Mesendoderm (in vitro differentiated cells): ENCODE data around the gene KIF3B.

Experiments
- DNase-seq: peaks from one replicate; pipeline ENCODE4 v3.0.0; 2013
- H2AK5ac ChIP-seq: 2 replicates; pipeline ENCODE4 v1.6.1; 2013; ENCODE audit warnings: low read length, inconsistent platforms
- H2BK120ac ChIP-seq: 2 replicates; pipeline ENCODE4 v1.6.1; 2013; ENCODE audit warnings: low read depth, mild to moderate bottlenecking, low read length, moderate library complexity, mixed read lengths
- H2BK15ac ChIP-seq: replicated peaks from 2 replicates; pipeline ENCODE4 v1.6.1; 2013; ENCODE audit warnings: low read depth, mild to moderate bottlenecking, moderate library complexity
- H2BK5ac ChIP-seq: 2 replicates; pipeline ENCODE4 v1.6.1; 2013; ENCODE audit warnings: low read length, inconsistent platforms
- H3K18ac ChIP-seq: 2 replicates; pipeline ENCODE4 v1.6.1; 2013; ENCODE audit warnings: mild to moderate bottlenecking, low read length, mixed read lengths
- H3K23ac ChIP-seq: one replicate; pipeline ENCODE4 v1.6.1; 2013; ENCODE audit warnings: low read length
- H3K27ac ChIP-seq: 2 replicates; pipeline ENCODE4 v1.5.1; 2013; ENCODE audit warnings: low read depth, mild to moderate bottlenecking, inconsistent platforms, low read length, moderate library complexity
- H3K27me3 ChIP-seq: 2 replicates; pipeline ENCODE4 v1.6.1; 2013; ENCODE audit warnings: low read length, control low read depth, mild to moderate bottlenecking, inconsistent platforms; ENCODE audit not compliant: insufficient read depth, poor library complexity
- H3K36me3 ChIP-seq: 2 replicates; pipeline ENCODE4 v1.6.1; 2013; ENCODE audit warnings: low read length, inconsistent platforms; ENCODE audit not compliant: control insufficient read depth, insufficient read depth
- H3K4ac ChIP-seq: one replicate; pipeline ENCODE4 v1.6.1; 2013; ENCODE audit warnings: low read depth, mild to moderate bottlenecking, low read length, moderate library complexity
- H3K4me1 ChIP-seq: 2 replicates; pipeline ENCODE4 v1.6.1; 2013; ENCODE audit warnings: low read depth, low read length, inconsistent platforms; ENCODE audit not compliant: control insufficient read depth
- H3K4me2 ChIP-seq: 2 replicates; pipeline ENCODE4 v1.6.1; 2013; ENCODE audit warnings: low read length
- H3K4me3 ChIP-seq: 2 replicates; pipeline ENCODE4 v1.5.1; 2013; ENCODE audit warnings: mild to moderate bottlenecking, low read length
- H3K56ac ChIP-seq: one replicate; pipeline ENCODE4 v1.6.1; 2013; ENCODE audit warnings: low read length
- H3K79me1 ChIP-seq: 2 replicates; pipeline ENCODE4 v1.6.1; 2013; ENCODE audit warnings: low read length, inconsistent platforms
- H3K79me2 ChIP-seq: 2 replicates; pipeline ENCODE4 v1.6.1; 2013; ENCODE audit warnings: mild to moderate bottlenecking, low read length; ENCODE audit not compliant: control insufficient read depth, insufficient read depth
- H3K9ac ChIP-seq: 2 replicates; pipeline ENCODE4 v1.6.1; 2013; ENCODE audit warnings: low read length, inconsistent platforms
- H4K5ac ChIP-seq: one replicate; pipeline ENCODE4 v1.6.1; 2013; ENCODE audit warnings: low read length
- H4K8ac ChIP-seq: one replicate; pipeline ENCODE4 v1.6.1; 2013; ENCODE audit warnings: low read depth, mild to moderate bottlenecking, control low read depth, low read length, moderate library complexity
- WGBS: extraction: QIAGEN DNeasy Blood & Tissue Kit; methylation state at CpG from one replicate; pipeline ENCODE4 v1.1.7; 2013; ENCODE audit warnings: low lambda C conversion rate, missing lambda C conversion rate; ENCODE audit not compliant: insufficient coverage; ENCODE audit errors: extremely low coverage; 5-methylcytosine and 5-hydroxymethylcytosine counted together

KIF3B gene

GRCh38 chr20:32314768-32315167 lies 37.3 kb downstream of the KIF3B start:
- DNase-seq = peak; percentile 23
- no CpG with 5 or more reads among the region's 1 CpG for WGBS

GRCh38 chr20:32315399-32315798 lies 37.9 kb downstream of the KIF3B start:
- Histone ChIP-seq H4K8ac (no peak overlapping the region), H4K5ac (no peak overlapping the region), H3K9ac (no peak overlapping the region), H3K18ac (no peak overlapping the region), H3K4me1 (no peaks in the 10 kb centered on the region), H3K23ac (no peak overlapping the region), H3K4ac (no peak overlapping the region), H3K27me3 (no peaks in the 10 kb centered on the region), H2BK120ac (no peak overlapping the region), H3K4me2 (no peak overlapping the region), H3K4me3 (no peak overlapping the region), H3K36me3 (peaks cover 2% of the 10 kb centered on the region), H3K79me2 (no peaks in the 10 kb centered on the region), H2BK5ac (no peak overlapping the region), H3K27ac (no peak overlapping the region), H3K79me1 (peaks cover 2% of the 10 kb centered on the region), H2AK5ac (no peak overlapping the region), H2BK15ac (no peak overlapping the region), H3K56ac (no peak overlapping the region)
- DNase-seq = no peak
- no CpG with 5 or more reads among the region's 3 CpGs for WGBS

More at GRCh38 chr20:32314768-32315167, 37.3 kb downstream of the KIF3B start:
- no peak overlapping the region for H2AK5ac ChIP-seq
- H4K5ac ChIP-seq = no peak overlapping the region
- no peak overlapping the region for H3K4me3 ChIP-seq
- peaks cover 2% of the 10 kb centered on the region for H3K79me1 ChIP-seq
- H3K4ac ChIP-seq = no peak overlapping the region
- no peaks in the 10 kb centered on the region for H3K79me2 ChIP-seq
- peaks cover 2% of the 10 kb centered on the region for H3K36me3 ChIP-seq
- H3K4me1 ChIP-seq = no peaks in the 10 kb centered on the region
- no peaks in the 10 kb centered on the region for H3K27me3 ChIP-seq
- H3K18ac ChIP-seq = no peak overlapping the region
- no peak overlapping the region for H3K23ac ChIP-seq
- H2BK5ac ChIP-seq = no peak overlapping the region
- H3K56ac ChIP-seq = no peak overlapping the region
- H2BK120ac ChIP-seq = no peak overlapping the region
- H3K9ac ChIP-seq = no peak overlapping the region
- no peak overlapping the region for H4K8ac ChIP-seq
- H2BK15ac ChIP-seq = no peak overlapping the region
- no peak overlapping the region for H3K4me2 ChIP-seq
- no peak overlapping the region for H3K27ac ChIP-seq

GRCh38 chr20:32315891-32316290 lies 38.4 kb downstream of the KIF3B start:
- no peak overlapping the region for H2AK5ac ChIP-seq
- H2BK120ac ChIP-seq = no peak overlapping the region
- no peak overlapping the region for H3K56ac ChIP-seq
- H3K27me3 ChIP-seq = no peaks in the 10 kb centered on the region
- no peak overlapping the region for H3K4me2 ChIP-seq
- WGBS = no CpG with 5 or more reads among the region's 2 CpGs
- H3K79me2 ChIP-seq = no peaks in the 10 kb centered on the region
- no peak overlapping the region for H3K9ac ChIP-seq
- no peak overlapping the region for H3K4ac ChIP-seq
- peaks cover 2% of the 10 kb centered on the region for H3K36me3 ChIP-seq
- no peak overlapping the region for H4K8ac ChIP-seq
- H2BK15ac ChIP-seq = no peak overlapping the region
- no peak overlapping the region for H2BK5ac ChIP-seq
- no peaks in the 10 kb centered on the region for H3K4me1 ChIP-seq
- no peak overlapping the region for H3K4me3 ChIP-seq
- no peak overlapping the region for H3K18ac ChIP-seq
- H4K5ac ChIP-seq = no peak overlapping the region
- peaks cover 2% of the 10 kb centered on the region for H3K79me1 ChIP-seq
- H3K23ac ChIP-seq = no peak overlapping the region
- no peak for DNase-seq
- H3K27ac ChIP-seq = no peak overlapping the region

- Histone ChIP-seq H3K9ac (no peak overlapping the region), H2BK15ac (no peak overlapping the region), H3K4me3 (no peak overlapping the region), H2BK120ac (no peak overlapping the region), H2BK5ac (no peak overlapping the region), H4K5ac (no peak overlapping the region), H3K18ac (no peak overlapping the region), H3K79me2 (no peaks in the 10 kb centered on the region), H4K8ac (no peak overlapping the region), H3K4me1 (no peaks in the 10 kb centered on the region), H3K36me3 (peaks cover 2% of the 10 kb centered on the region), H3K4ac (no peak overlapping the region), H3K79me1 (peaks cover 2% of the 10 kb centered on the region), H2AK5ac (no peak overlapping the region), H3K23ac (no peak overlapping the region), H3K27ac (no peak overlapping the region), H3K4me2 (no peak overlapping the region), H3K56ac (no peak overlapping the region), H3K27me3 (no peaks in the 10 kb centered on the region)
- no CpG with 5 or more reads among the region's 7 CpGs for WGBS
- peak; percentile 23 for DNase-seq
Measured at GRCh38 chr20:32316667-32317066, 39.2 kb downstream of the KIF3B start.

GRCh38 chr20:32319100-32319499 lies 41.6 kb downstream of the KIF3B start:
- Histone ChIP-seq H3K36me3 (no peaks in the 10 kb centered on the region), H4K5ac (no peak overlapping the region), H3K9ac (no peak overlapping the region), H2BK5ac (no peak overlapping the region), H3K4me3 (no peak overlapping the region), H2BK15ac (no peak overlapping the region), H3K79me1 (no peaks in the 10 kb centered on the region), H3K56ac (no peak overlapping the region), H3K23ac (no peak overlapping the region), H2BK120ac (no peak overlapping the region), H3K27me3 (no peaks in the 10 kb centered on the region), H4K8ac (no peak overlapping the region), H3K4me2 (no peak overlapping the region), H3K4ac (no peak overlapping the region), H3K27ac (no peak overlapping the region), H3K79me2 (no peaks in the 10 kb centered on the region), H2AK5ac (no peak overlapping the region), H3K18ac (no peak overlapping the region), H3K4me1 (no peaks in the 10 kb centered on the region)
- no CpG with 5 or more reads among the region's 6 CpGs for WGBS
- DNase-seq = no peak

GRCh38 chr20:32320305-32320704 lies 42.9 kb downstream of the KIF3B start:
- Histone ChIP-seq H3K9ac (no peak overlapping the region), H3K36me3 (no peaks in the 10 kb centered on the region), H3K79me1 (no peaks in the 10 kb centered on the region), H3K27ac (no peak overlapping the region), H3K27me3 (no peaks in the 10 kb centered on the region), H2BK15ac (no peak overlapping the region), H2AK5ac (no peak overlapping the region), H3K4me2 (no peak overlapping the region), H3K79me2 (no peaks in the 10 kb centered on the region), H2BK120ac (no peak overlapping the region), H4K5ac (no peak overlapping the region), H3K4me3 (no peak overlapping the region), H3K56ac (no peak overlapping the region), H2BK5ac (no peak overlapping the region), H3K4me1 (no peaks in the 10 kb centered on the region), H4K8ac (no peak overlapping the region), H3K23ac (no peak overlapping the region), H3K4ac (no peak overlapping the region), H3K18ac (no peak overlapping the region)
- no peak for DNase-seq
- no CpG with 5 or more reads among the region's 1 CpG for WGBS
